Activated CD4-positive, alpha-beta T cell treated with anti-CD3 and anti-CD28 coated beads for 24 hours (primary cell): Measurements from ENCODE around the gene COPZ2.
"Not testable (repeated sequence)": the region's sequence is repeated elsewhere in the genome, so short reads cannot be mapped to it uniquely, and the experiment has no call there.

ENCODE experiments used
- DNase-seq, 2 donors: peaks; one replicate each; pipeline ENCODE4 v3.0.0-alpha.2; 2020; ENCODE audit warnings: low read depth in 2 of 2

The COPZ2 gene, protein sequence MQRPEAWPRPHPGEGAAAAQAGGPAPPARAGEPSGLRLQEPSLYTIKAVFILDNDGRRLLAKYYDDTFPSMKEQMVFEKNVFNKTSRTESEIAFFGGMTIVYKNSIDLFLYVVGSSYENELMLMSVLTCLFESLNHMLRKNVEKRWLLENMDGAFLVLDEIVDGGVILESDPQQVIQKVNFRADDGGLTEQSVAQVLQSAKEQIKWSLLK

GRCh38 chr17:48037036-48037837, at the start of gene COPZ2:
TSS of gene COPZ2 (minus strand) at chr17:48037797. CDS start at chr17:48037777, 20 bp downstream.
- DNase-seq: peak in 1 of 2 donors; percentile 47

DNA sequence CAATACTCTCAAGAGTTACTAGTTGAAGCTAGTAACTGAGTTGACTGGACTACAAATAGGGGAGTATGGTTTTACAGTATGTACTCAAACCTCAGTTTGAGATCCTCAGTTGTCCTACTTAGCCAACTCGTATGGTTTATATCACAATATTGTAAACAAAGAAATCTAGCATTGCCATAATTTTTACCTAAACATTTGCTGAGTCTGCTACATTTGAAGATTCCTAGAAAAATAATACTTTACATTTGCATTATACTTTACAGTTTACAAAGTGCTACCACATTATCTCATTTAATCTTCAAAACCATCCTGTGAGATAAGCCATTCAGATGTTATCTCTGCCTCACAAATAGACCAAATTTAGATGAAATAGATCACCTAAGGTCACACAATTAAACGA, 47.3 kb upstream of the COPZ2 start:
- no peak for DNase-seq

- no peak for DNase-seq
Observed at GRCh38 chr17:48081858-48082257, 44.3 kb upstream of the COPZ2 start.

- not testable (repeated sequence) for DNase-seq
Observed at GRCh38 chr17:48077152-48077551, 39.6 kb upstream of the COPZ2 start.

DNA sequence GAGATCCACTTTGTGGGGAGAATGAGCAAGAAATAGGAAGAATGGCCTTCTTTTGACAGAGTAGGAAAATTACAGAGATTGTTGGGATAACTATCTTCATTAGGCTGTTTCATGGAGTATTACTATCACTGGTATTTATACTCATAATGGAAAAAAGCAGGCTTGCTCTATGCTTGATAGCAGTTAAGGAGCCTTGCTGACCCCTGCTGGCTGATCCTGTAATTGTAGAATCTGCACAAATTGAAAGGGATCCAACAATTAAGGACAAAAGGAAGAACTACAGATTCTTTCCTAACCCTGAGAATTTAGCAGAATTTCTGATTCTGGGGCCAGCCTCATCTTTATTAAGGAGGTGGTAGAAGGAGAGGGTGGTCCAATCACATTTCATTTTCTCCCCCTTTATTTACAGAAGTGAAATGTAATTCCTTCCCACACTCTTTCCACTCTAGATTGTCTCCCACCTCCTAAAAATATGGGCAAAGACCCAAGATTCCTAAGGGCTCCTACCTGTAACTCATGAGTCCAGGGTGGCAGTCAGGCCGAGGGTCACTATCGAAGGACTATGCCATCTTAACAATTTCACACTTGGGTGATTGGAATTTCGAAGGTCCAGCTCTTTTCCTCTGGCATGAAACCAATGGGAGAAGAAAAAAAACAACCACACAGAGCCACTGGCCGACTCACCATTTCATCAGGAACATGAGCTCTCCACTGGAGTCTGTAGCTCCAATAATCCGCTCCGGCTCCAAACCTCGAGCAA, 36.9 kb upstream of the COPZ2 start:
- DNase-seq: peak; percentile 64 to 65

GRCh38 chr17:48073566-48074094, 36.0 kb upstream of the COPZ2 start:
- DNase-seq: not testable (repeated sequence)

GRCh38 chr17:48072811-48073210, 35.2 kb upstream of the COPZ2 start:
- not testable (repeated sequence) for DNase-seq

DNA sequence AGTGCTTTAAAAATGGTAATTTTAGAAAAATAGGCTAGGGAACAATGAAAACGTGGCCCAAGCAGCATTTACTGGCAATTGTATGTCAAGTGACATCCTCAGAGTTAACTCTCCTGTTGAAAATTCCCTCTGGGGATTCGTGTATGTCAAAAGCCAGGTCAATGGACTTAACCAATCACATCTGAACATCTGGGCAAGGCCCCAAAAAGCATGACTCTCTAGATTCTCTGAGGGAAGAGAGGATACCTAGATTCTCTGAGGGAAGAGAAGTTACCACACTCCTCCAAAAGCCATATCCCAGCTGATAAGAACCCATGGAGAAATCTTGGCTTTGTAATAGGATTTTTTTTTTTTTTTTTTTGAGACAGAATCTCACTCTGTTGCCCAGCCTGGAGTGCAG, 34.1 kb upstream of the COPZ2 start:
- DNase-seq: no peak

DNA sequence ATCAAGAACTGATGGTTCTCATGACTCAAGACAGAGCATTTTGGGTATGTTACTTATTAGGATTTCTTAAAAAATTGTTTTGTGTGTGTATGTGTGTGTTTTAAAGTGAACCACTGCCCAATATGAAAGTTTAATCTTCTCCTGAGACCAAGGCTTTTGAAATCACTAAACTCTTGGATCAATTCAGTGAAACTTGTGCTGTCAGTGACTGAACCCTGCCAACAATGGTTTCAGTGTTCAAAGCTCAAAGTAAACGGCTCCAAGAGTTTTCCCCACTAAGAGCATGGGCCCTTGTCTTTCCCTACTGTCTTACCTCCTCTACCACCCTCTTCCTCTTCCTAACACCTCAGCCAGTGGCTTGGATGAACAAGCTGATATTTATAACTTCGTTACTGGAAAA, 32.6 kb upstream of the COPZ2 start:
- no peak for DNase-seq

GRCh38 chr17:48068491-48068961, 30.9 kb upstream of the COPZ2 start:
- DNase-seq: no peak

DNA sequence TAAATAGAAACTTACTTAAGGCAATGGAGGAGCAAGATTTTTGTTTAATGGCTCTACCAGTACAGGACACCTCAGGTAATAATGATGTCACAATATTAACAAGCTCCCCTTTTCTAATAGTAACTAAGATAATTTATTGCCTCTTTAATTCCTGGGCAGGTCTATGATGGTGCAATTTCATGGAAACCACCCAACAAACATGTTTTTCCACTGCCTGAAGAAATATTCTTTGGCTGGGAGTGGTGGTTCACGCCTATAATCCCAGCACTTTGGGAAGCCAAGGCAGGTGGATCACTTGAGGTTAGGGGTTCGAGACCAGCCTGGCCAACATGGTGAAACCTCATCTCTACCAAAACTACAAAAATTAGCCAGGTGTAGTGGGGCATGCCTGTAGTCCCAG, 30.2 kb upstream of the COPZ2 start:
- DNase-seq: not testable (repeated sequence)

DNA sequence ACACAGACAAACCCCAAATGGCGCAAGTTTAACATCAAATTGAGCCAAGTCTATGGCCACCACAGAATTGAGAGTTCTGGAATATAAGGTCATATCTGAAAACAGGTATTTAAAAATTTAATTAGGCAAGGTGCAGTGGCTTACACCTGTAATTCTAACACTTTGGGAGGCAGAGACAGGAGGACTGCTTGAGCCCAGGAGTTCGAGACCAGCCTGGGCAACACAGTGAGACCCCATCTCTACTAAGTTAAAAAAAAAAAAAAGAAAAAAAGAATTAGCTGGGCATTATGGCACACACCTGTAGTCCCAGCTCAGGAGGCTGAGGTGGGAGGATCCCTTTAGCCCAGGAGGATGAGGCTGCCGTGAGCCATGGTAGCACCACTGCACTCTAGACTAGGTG, 29.6 kb upstream of the COPZ2 start:
- DNase-seq: no peak

DNA sequence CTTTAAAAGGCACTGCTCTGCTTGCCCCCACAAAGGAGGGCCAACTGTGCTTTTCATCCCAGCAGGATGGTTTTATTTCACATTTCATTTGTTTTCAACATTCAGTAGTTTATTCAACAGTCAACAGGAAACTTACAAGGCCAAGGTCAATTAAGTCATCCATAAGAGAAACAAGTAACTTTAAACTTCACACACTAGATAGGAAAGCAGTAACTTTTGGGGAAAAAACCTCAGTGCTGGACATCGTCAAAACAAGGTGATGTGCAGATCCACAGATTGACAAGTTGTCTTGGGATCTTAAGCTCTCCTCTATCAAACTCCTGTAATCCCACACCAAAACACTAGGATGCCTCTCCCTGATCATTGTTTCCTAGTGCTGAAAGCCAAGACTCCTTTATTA, 29.1 kb upstream of the COPZ2 start:
- no peak for DNase-seq

DNA sequence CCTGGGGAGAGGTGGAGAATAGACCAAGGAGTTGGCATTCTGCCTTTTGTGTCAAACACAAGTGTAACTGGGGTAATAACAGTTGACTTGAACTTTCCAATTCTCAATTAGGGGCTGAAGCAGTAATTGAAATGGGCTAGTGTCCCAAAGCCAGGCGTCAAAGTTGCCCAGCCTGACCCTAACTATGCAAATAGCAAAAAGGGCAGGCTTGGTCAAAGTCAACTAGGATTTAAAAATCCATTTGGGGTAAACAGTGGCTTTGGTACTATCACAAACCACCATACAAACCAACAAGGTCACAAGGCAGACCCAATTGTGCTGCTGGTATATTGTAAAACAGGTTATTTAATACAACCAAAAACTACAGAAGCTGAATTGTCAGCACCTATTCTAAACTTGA, 28.6 kb upstream of the COPZ2 start:
- DNase-seq: no peak

GRCh38 chr17:48064638-48065037, 27.0 kb upstream of the COPZ2 start:
- DNase-seq: no peak

- DNase-seq: no peak
Observed at GRCh38 chr17:48062273-48062672, 24.7 kb upstream of the COPZ2 start.

GRCh38 chr17:48060249-48060648, 22.7 kb upstream of the COPZ2 start:
- DNase-seq: no peak

DNA sequence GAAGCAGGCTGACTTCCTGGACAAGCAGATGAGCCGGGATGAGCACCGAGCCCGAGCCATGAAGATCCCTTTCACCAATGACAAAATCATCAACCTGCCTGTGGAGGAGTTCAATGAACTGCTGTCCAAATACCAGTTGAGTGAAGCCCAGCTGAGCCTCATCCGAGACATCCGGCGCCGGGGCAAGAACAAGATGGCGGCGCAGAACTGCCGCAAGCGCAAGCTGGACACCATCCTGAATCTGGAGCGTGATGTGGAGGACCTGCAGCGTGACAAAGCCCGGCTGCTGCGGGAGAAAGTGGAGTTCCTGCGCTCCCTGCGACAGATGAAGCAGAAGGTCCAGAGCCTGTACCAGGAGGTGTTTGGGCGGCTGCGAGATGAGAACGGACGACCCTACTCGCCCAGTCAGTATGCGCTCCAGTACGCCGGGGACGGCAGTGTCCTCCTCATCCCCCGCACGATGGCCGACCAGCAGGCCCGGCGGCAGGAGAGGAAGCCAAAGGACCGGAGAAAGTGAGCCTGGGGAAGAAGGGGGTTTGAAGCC, 21.6 kb upstream of the COPZ2 start:
- DNase-seq: no peak

DNA sequence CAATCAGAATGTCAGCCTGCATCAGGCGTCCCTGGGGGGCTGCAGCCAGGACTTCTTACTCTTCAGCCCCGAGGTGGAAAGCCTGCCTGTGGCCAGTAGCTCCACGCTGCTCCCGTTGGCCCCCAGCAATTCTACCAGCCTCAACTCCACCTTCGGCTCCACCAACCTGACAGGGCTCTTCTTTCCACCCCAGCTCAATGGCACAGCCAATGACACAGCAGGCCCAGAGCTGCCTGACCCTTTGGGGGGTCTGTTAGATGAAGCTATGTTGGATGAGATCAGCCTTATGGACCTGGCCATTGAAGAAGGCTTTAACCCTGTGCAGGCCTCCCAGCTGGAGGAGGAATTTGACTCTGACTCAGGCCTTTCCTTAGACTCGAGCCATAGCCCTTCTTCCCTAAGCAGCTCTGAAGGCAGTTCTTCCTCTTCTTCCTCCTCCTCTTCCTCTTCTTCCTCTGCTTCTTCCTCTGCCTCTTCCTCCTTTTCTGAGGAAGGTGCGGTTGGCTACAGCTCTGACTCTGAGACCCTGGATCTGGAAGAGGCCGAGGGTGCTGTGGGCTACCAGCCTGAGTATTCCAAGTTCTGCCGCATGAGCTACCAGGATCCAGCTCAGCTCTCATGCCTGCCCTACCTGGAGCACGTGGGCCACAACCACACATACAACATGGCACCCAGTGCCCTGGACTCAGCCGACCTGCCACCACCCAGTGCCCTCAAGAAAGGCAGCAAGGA, 21.0 kb upstream of the COPZ2 start:
- no peak for DNase-seq

DNA sequence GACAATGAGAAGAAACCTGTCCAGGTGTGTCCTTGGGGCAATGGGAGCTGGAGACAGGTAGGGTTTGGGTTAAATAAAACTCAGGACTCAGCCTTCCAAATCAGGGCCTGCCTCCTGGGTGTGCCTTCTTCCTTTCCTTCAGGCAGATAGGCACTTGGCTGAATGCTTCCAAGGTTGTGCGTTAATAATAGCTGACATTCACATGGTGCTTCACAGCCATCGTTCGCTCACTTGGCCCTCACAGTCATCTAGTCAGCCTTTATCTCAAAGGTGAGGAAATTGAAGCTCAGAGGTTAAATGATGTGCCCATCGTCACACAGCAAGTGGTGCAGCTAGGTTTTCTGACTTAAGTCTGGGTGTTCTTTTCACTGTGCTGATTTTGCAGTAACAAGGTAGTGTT, 20.0 kb upstream of the COPZ2 start:
- DNase-seq: no peak

GRCh38 chr17:48056879-48057278, 19.3 kb upstream of the COPZ2 start:
- no peak for DNase-seq
